K562 (cell line): ENCODE measurements around the gene PDCD6IP. TPM values are rescaled to one million over a fixed set of nuclear protein-coding genes. Genes with fewer than 3 reads are reported as not detected.

ENCODE experiments used
- ATAC-seq: fragments of 200-7000 bp; cut with Tn5 transposase; 3 replicates; pipeline ENCODE4 v1.9.1; 2020; ENCODE audit warnings: moderate library complexity
- BruUV-seq: library from RNA; stranded (reverse); fragments of 400-500 nt; replicated peaks from 2 replicates; lab custom pipeline; 2021; lab: Mats Ljungman, UMichigan
- CTCF ChIA-PET: fragments of 300-600 bp; formaldehyde crosslinking; extraction: SDS; loops from one replicate; lab custom pipeline; 2021; ENCODE audit warnings: low intra/inter-chr PET ratio; lab: Yijun Ruan, JAX
- POLR2A ChIA-PET: fragments of 300-600, 350-650 bp; sonication (Branson Sonifier 250); formaldehyde crosslinking; extraction: SDS; loops from one replicate; lab custom pipeline; 2021; ENCODE audit warnings: antibody characterized with exemption, inconsistent platforms; lab: Yijun Ruan, JAX
- DNase-seq, 4 experiments: peaks; one replicate each; pipeline versions ENCODE4 v3.0.0 to v3.0.0-alpha.2; 2011 to 2018; ENCODE audit warnings: low spot score in 3 of 4, mixed read lengths in 3 of 4; ENCODE audit errors: extremely low read depth in 1 of 4
- FAIRE-seq: peaks from 2 replicates; lab custom pipeline; 2011; peaks lifted over from hg19 to GRCh38; lab: Jason Lieb, UNC
- H2AFZ ChIP-seq: 2 replicates; pipeline ENCODE4 v1.6.0; 2011; ENCODE audit warnings: low read depth, low read length, control low read depth, inconsistent platforms
- H3K27ac ChIP-seq: fragments of 200-600 bp; 3 replicates; pipeline ENCODE4 v1.8.0; 2011; ENCODE audit warnings: low read depth, mild to moderate bottlenecking, control low read depth, inconsistent platforms, low read length, moderate library complexity, mixed read lengths; ENCODE audit errors: extremely low read depth
- H3K27me3 ChIP-seq, 2 experiments: fragments of 300-600 bp in 1 of 2; 2 replicates in 1 of 2; 3 replicates in 1 of 2; pipeline versions ENCODE4 v1.6.0 to v1.8.0; 2011; ENCODE audit warnings: inconsistent platforms in 2 of 2, low read length in 2 of 2, mild to moderate bottlenecking in 1 of 2, mixed read lengths in 1 of 2, moderate library complexity in 1 of 2; ENCODE audit not compliant: control insufficient read depth in 2 of 2, insufficient read depth in 2 of 2
- H3K36me3 ChIP-seq: fragments of 300-600 bp; 3 replicates; pipeline ENCODE4 v1.8.0; 2011; ENCODE audit warnings: mild to moderate bottlenecking, low read length, inconsistent platforms; ENCODE audit not compliant: control insufficient read depth, insufficient read depth
- H3K4me1 ChIP-seq, 2 experiments: fragments of 200-600 bp in 1 of 2; replicated peaks in 1 of 2; 2 replicates in 1 of 2; 3 replicates in 1 of 2; pipeline versions ENCODE4 v1.5.1 to v1.8.0; 2011; ENCODE audit warnings: inconsistent platforms in 2 of 2, low read length in 2 of 2, mild to moderate bottlenecking in 1 of 2, mixed read lengths in 1 of 2, moderate library complexity in 1 of 2; ENCODE audit not compliant: control insufficient read depth in 2 of 2, insufficient read depth in 2 of 2
- H3K4me2 ChIP-seq: 2 replicates; pipeline ENCODE4 v1.6.1; 2011; ENCODE audit warnings: low read length, control low read depth, inconsistent platforms, mixed read lengths; ENCODE audit not compliant: insufficient read depth
- H3K4me3 ChIP-seq: fragments of 200-600 bp; sonication (generic), shearing (Covaris generic); 2 replicates; pipeline ENCODE4 v1.5.1; 2016; ENCODE audit warnings: control low read depth, inconsistent platforms
- H3K79me2 ChIP-seq: fragments of 200-600 bp; 3 replicates; pipeline ENCODE4 v1.8.0; 2011; ENCODE audit warnings: low read length, inconsistent platforms; ENCODE audit not compliant: control insufficient read depth, insufficient read depth
- H3K9ac ChIP-seq, 2 experiments: 2 replicates each; pipeline versions ENCODE4 v1.6.0 to v1.6.1; 2011; ENCODE audit warnings: low read depth in 2 of 2, low read length in 2 of 2, control low read depth in 1 of 2, inconsistent platforms in 1 of 2, mild to moderate bottlenecking in 1 of 2, mixed read lengths in 1 of 2; ENCODE audit not compliant: insufficient read depth in 1 of 2
- H3K9me1 ChIP-seq: one replicate; pipeline ENCODE4 v1.6.0; 2011; ENCODE audit warnings: inconsistent platforms, mild to moderate bottlenecking, low read length, moderate library complexity; ENCODE audit not compliant: control insufficient read depth, insufficient read depth
- H3K9me3 ChIP-seq: replicated peaks from 2 replicates; pipeline ENCODE4 v1.5.1; 2011; ENCODE audit warnings: low read depth, low read length, inconsistent platforms; ENCODE audit not compliant: control insufficient read depth, insufficient read depth
- H4K20me1 ChIP-seq: replicated peaks from 2 replicates; pipeline ENCODE4 v1.6.1; 2011; ENCODE audit warnings: low read length, inconsistent platforms, mixed read lengths; ENCODE audit not compliant: control insufficient read depth, insufficient read depth
- ADNP ChIP-seq: fragments of 200-800 bp; sonication (Bioruptor generic); IDR thresholded peaks from 2 replicates; pipeline ENCODE4 v1.6.1; 2016; ENCODE audit warnings: missing genetic modification characterization, missing compliant biosample characterization
- FOXJ2 ChIP-seq: fragments of 200-800 bp; sonication (Bioruptor generic); IDR thresholded peaks from 2 replicates; pipeline ENCODE4 v1.6.1; 2016; ENCODE audit warnings: missing genetic modification characterization, missing compliant biosample characterization
- HDAC2 ChIP-seq: fragments of 450-650 bp; IDR thresholded peaks from 2 replicates; pipeline ENCODE4 v1.6.1; 2016; ENCODE audit warnings: mild to moderate bottlenecking
- HMBOX1 ChIP-seq: sonication (generic); IDR thresholded peaks from 2 replicates; pipeline ENCODE4 v1.6.1; 2016
- MTA1 ChIP-seq: fragments of 450-650 bp; IDR thresholded peaks from 2 replicates; pipeline ENCODE4 v1.6.1; 2017; ENCODE audit warnings: borderline replicate concordance
- SAP30 ChIP-seq: fragments of 200-600 bp; sonication (generic); IDR thresholded peaks from 2 replicates; pipeline ENCODE4 v1.6.1; 2012; ENCODE audit warnings: borderline replicate concordance, low read depth, mild to moderate bottlenecking, moderate library complexity, low read length, control low read depth, inconsistent platforms; ENCODE audit not compliant: insufficient read depth, poor library complexity, severe bottlenecking
- SLC30A9 ChIP-seq: fragments of 250-450 bp; sonication (Bioruptor Pico); IDR thresholded peaks from 2 replicates; pipeline ENCODE4 v1.8.0; 2022; ENCODE audit warnings: mild to moderate bottlenecking, moderate library complexity
- SMARCC2 ChIP-seq: fragments of 450-650 bp; IDR thresholded peaks from 2 replicates; pipeline ENCODE4 v1.6.1; 2017; ENCODE audit warnings: antibody characterized with exemption, moderate library complexity, mild to moderate bottlenecking, low read depth
- SRSF7 ChIP-seq: fragments of 200-400 bp; formaldehyde crosslinking; optimal IDR thresholded peaks from 2 replicates; pipeline ENCODE3; 2017; ENCODE audit warnings: mild to moderate bottlenecking, low read depth, low read length
- whole genome bisulfite sequencing: fragments of 100-300 bp; shearing (Covaris generic); methylation state at CpG from one replicate; pipeline ENCODE4 v1.1.6; 2016; ENCODE audit warnings: low coverage, mixed read lengths; ENCODE audit not compliant: insufficient coverage; ENCODE audit errors: missing lambda C conversion rate; 5-methylcytosine and 5-hydroxymethylcytosine counted together
- in situ Hi-C: fragments of 300-500 bp; cut with MboI; formaldehyde crosslinking; loops from 4 replicates; pipeline ENCODE4 v1.15.0; 2018; ENCODE audit warnings: inconsistent platforms, mixed read lengths
- intact Hi-C: fragments of 100-400 bp; cut with micrococcal nuclease; formaldehyde crosslinking; loops from 2 replicates; pipeline ENCODE4 v1.14.2; 2022
- polyA plus RNA-seq, 8 experiments: library from polyadenylated mRNA; depleted of rRNA in 4 of 8; stranded (reverse) in 5 of 8; unstranded in 3 of 8; fragments of >200 nt; fragmentation: Nextera tagmentation in 2 of 8; fragmentation: Illumina TruSeq in 1 of 8; extraction: Ambion mirVana in 2 of 8; extraction: Trizol in 1 of 8; gene quantifications; 2 replicates each; pipeline versions ENCODE4 v1.2.1 to v1.2.3, GENCODE V29; 2011 to 2014; ENCODE audit warnings: inconsistent platforms in 1 of 8, missing spikeins in 1 of 8
- total RNA-seq, 7 experiments: library from RNA; depleted of rRNA in 6 of 7; stranded (reverse); fragments of >200 nt in 6 of 7; fragmentation: Illumina TruSeq in 2 of 7; extraction: Trizol in 2 of 7; gene quantifications; 2 replicates each; pipeline versions ENCODE4 v1.2.1 to v1.2.3, GENCODE V29; 2011 to 2021; ENCODE audit warnings: low replicate concordance in 1 of 7
- TF ChIP-seq, protein P1 (sequence below): IDR thresholded peaks from 2 replicates; pipeline ENCODE4 v1.6.1; 2016; ENCODE audit warnings: missing genetic modification characterization, missing compliant biosample characterization
- TF ChIP-seq, protein P2 (sequence below): fragments of 150-350 bp; conservative IDR thresholded peaks from 2 replicates; pipeline ENCODE4 v1.6.1; 2014; ENCODE audit warnings: low read length
- TF ChIP-seq, protein P3 (sequence below): sonication (generic); formaldehyde crosslinking; IDR thresholded peaks from 2 replicates; pipeline ENCODE4 v1.8.0; 2022; ENCODE audit warnings: missing genetic modification reagents, mild to moderate bottlenecking, borderline replicate concordance

The PDCD6IP gene
- total and polyA plus RNA-seq, 9 of the 15 experiments (the other 6 are each of a cell fraction or from before 2014, with no cell fraction given), result 40.2 to 302 (median 122) TPM

DNA sequence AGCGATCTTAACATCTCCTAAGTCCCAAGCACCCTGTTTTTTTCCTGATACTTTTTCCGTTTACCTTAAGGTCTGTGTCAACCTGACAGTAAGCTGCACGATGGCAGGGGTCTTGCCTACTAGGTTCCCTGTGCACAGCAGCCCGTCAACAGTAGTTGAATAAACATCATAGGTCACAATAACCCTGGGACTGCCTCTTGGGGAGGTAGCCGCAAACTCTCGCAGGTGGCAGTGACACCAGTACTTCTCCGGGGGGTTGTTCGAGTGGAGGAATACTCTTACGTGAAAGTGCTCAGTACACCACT is 365 bp upstream of the PDCD6IP start:
- no peak for FAIRE-seq
- peaks cover 6 to 18% of the 10 kb centered on the region in 2 experiments; a peak in 4 of 5 replicates for H3K4me1 ChIP-seq
- H3K79me2 ChIP-seq, result peaks cover 56% of the 10 kb centered on the region
- no peaks in the 10 kb centered on the region for H3K9me1 ChIP-seq
- peak overlapping the region; percentile 95 for H3K27ac ChIP-seq
- WGBS, result under 1% methylated on average over 9 of the region's 9 CpGs
- peak overlapping the region; percentile 81 for H3K4me3 ChIP-seq
- peak overlapping the region; percentile 97 for H3K4me2 ChIP-seq
- peak overlapping the region; percentile 91 to 97 for H3K9ac ChIP-seq
- ChIA-PET POLR2A (interaction anchor here (0.6 to 4.6 kb wide), 12 partner anchors 9 to 1401 kb away, joined by 3 to 33 read pairs (median 4); no protein-coding TSS in a partner anchor), CTCF (interaction anchor here (0.6 kb wide), 1 partner anchor 15 kb away, joined by 3 read pairs; no protein-coding TSS in a partner anchor)
- H2AFZ ChIP-seq, result peak overlapping the region; percentile 95
- intact Hi-C loops, result loop anchor here (10.0 kb wide), 2 partner anchors 137 to 683 kb away; partner anchors contain the start of gene CRTAP
- BruUV-seq, result no TSS peak
- peaks cover 4% of the 10 kb centered on the region; the same call in 1 of the 2 replicates for H3K9me3 ChIP-seq
- peaks cover 13% of the 10 kb centered on the region; the same call in 2 of the 3 replicates for H3K36me3 ChIP-seq
- H3K27me3 ChIP-seq, result no peaks in the 10 kb centered on the region
- no peak for DNase-seq
- ATAC-seq, result peak; percentile 27
- in situ Hi-C loops, result no loop called here
- peaks cover 5% of the 10 kb centered on the region; the same call in 1 of the 2 replicates for H4K20me1 ChIP-seq
- TF ChIP-seq SRSF7 (no peak), SMARCC2 (0 out of 2 replicates have a peak, but pooled peaks have one; percentile 37), SLC30A9 (CRISPR knock-in tag) (0 out of 2 replicates have a peak, but pooled peaks have one; percentile 36), ADNP (tag) (no peak), HMBOX1 (0 out of 2 replicates have a peak, but pooled peaks have one; percentile 39), MTA1 (peak; percentile 75; the same call in 1 of the 2 replicates), SAP30 (peak; percentile 67), FOXJ2 (peak; percentile 24; the same call in 1 of the 2 replicates), HDAC2 (0 out of 2 replicates have a peak, but pooled peaks have one; percentile 75)
- TF ChIP-seq, protein P1, sequence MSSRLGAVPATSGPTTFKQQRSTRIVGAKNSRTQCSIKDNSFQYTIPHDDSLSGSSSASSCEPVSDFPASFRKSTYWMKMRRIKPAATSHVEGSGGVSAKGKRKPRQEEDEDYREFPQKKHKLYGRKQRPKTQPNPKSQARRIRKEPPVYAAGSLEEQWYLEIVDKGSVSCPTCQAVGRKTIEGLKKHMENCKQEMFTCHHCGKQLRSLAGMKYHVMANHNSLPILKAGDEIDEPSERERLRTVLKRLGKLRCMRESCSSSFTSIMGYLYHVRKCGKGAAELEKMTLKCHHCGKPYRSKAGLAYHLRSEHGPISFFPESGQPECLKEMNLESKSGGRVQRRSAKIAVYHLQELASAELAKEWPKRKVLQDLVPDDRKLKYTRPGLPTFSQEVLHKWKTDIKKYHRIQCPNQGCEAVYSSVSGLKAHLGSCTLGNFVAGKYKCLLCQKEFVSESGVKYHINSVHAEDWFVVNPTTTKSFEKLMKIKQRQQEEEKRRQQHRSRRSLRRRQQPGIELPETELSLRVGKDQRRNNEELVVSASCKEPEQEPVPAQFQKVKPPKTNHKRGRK (tag), result no peak
- TF ChIP-seq, protein P2, sequence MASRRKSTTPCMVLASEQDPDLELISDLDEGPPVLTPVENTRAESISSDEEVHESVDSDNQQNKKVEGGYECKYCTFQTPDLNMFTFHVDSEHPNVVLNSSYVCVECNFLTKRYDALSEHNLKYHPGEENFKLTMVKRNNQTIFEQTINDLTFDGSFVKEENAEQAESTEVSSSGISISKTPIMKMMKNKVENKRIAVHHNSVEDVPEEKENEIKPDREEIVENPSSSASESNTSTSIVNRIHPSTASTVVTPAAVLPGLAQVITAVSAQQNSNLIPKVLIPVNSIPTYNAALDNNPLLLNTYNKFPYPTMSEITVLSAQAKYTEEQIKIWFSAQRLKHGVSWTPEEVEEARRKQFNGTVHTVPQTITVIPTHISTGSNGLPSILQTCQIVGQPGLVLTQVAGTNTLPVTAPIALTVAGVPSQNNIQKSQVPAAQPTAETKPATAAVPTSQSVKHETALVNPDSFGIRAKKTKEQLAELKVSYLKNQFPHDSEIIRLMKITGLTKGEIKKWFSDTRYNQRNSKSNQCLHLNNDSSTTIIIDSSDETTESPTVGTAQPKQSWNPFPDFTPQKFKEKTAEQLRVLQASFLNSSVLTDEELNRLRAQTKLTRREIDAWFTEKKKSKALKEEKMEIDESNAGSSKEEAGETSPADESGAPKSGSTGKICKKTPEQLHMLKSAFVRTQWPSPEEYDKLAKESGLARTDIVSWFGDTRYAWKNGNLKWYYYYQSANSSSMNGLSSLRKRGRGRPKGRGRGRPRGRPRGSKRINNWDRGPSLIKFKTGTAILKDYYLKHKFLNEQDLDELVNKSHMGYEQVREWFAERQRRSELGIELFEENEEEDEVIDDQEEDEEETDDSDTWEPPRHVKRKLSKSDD, result peak; percentile 78; the same call in 1 of the 2 replicates
- TF ChIP-seq, protein P3, sequence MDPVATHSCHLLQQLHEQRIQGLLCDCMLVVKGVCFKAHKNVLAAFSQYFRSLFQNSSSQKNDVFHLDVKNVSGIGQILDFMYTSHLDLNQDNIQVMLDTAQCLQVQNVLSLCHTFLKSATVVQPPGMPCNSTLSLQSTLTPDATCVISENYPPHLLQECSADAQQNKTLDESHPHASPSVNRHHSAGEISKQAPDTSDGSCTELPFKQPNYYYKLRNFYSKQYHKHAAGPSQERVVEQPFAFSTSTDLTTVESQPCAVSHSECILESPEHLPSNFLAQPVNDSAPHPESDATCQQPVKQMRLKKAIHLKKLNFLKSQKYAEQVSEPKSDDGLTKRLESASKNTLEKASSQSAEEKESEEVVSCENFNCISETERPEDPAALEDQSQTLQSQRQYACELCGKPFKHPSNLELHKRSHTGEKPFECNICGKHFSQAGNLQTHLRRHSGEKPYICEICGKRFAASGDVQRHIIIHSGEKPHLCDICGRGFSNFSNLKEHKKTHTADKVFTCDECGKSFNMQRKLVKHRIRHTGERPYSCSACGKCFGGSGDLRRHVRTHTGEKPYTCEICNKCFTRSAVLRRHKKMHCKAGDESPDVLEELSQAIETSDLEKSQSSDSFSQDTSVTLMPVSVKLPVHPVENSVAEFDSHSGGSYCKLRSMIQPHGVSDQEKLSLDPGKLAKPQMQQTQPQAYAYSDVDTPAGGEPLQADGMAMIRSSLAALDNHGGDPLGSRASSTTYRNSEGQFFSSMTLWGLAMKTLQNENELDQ (CRISPR knock-in tag), result no peak
